HG03354 (cell line): ENCODE measurements around the gene NOS1.

Experiments used
- ATAC-seq: cut with Tn5 transposase; IDR thresholded peaks from one replicate; pipeline ENCODE4 v1.9.1; 2021; ENCODE audit warnings: mild to moderate bottlenecking; ENCODE audit not compliant: unreplicated experiment, poor library complexity, severe bottlenecking

NOS1 gene

DNA sequence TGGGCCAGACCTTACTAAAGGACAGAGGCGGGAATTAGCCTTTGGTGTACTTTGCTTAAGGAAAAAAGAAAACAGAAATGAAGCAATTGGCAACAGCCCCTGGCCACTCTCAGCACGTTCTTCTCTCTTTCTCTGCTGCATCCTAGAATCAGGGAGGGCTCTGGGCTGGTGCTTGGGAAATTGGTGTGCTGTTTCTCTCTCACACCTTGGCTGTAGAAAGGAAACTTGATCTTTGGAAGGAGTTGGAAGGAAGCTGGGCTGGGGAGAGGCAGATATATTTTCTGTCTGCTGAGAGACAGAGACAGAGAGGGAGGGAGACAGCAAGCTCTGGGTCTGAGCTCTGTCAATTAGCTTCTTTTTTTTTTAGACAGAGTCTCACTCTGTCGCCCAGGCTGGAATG, 27.4 kb downstream of the NOS1 start:
- ATAC-seq, result no peak

DNA sequence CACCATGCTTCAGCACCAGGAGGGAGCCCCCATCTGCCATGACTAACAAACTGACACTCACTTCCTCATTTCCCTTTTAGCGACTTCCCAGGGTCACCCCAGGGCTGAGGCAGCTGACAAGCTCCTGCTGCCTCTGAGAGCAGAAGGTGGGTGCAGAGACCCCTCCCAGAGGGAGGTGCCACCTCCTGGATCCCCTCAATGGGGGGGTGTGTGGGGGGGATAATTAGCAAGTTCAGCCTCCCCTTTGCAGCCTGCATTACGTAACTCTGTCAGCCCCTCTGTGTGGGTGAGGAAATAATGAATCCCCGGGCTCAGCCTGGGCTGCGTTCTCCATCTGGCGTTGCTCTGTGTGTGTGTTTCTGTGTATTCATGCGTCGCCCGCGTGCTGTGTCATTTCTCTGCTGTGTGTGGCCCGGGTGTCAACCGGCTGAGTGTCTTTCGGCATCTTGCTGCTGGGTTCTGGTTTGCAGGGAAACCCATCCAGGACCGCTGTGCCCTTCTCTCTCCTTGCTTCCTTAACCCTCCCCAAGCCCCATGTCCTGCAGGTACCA, 28.0 kb downstream of the NOS1 start:
- ATAC-seq, result no peak

DNA sequence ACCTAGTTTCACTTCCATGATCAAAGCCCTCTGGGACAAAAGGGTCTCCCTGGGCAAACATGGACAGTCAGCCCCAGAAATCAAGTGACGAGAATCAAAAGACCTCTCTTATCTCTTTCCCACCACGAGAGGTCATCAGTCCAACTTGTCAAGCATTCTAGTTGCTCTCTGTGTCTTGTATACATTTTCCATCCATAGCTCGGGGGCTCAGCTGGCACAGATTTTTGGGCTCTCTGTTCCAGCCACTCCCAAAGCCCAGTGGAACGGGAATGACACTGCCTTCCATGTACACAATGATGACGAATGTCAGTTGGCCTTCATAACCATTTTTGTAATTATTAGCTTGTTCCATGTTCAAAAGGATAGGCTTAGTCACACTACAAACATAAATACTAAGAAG, 29.7 kb downstream of the NOS1 start:
- ATAC-seq, result no peak

DNA sequence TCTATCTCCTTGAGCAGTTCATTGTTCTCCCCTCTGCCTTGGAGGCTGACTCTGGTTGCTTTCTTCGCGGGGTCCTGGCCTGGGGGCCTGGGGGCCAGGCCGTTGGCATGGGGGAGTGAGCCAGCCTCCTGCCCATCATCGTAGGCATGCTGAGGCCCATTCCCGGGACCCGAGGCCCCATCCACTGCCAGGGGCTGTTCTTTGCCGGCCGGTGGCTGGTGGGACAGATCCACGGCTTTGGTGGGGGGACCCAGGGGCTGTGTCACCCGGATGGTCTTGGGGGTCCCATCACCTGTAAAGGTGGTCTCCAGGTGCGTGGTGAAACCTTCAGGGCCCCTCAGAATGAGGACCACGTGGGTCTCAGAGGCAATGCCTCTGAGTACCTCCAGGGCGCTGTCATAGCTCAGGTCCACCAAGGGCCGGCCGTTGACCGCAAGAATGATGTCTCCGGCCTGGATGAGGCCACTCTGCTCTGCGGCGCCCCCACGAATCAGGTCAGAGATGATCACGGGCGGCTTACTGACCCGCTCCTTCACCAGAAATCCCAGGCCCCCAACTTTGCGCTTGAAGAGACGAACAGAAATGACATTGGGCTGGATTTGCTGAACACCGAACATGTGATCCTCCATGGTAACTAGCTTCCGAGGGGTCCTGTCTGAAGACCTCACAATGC, 30.8 kb downstream of the NOS1 start:
- no peak for ATAC-seq

DNA sequence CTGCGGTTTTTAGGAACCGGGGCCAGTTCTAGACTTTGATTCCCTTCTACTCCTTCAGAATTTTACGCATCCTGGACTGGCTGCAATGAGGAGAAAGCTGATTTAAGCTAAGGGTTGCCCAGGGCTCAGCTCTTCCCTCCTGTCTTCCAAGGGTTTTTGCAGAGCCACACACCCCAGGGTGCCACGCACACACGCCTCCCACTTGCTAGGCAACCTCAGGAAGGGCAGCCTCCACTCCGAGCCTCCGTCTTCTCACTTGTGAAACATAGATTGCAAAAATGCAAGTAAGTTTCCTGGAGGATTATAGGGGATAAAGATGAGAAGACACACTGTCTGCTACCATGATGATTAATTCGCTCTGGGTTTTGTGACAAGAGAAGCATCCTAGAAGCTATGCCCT, 31.7 kb downstream of the NOS1 start:
- ATAC-seq, result no peak

DNA sequence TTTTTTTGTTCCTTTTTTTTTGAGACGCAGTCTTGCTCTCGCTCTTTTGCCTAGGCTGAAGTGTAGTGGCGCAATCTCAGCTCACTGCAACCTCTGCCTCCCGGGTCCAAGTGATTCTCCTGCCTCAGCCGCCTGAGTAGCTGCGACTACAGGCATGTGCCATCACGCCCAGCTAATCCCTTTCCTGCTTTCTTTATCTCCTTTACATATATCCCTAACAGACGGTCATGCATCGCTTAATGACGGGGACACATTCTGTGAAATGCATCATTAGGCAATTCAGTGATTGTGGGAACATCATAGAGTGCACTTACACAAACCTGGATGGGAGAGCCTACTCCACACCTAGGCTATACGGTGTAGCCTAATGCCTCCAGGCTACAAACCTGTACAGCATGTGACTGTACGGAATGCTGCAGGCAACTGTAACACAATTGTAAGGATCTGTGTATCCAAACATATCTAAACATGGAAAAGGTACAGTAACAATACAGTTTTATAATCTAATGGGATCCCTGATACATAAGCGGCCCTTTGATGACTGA, 32.8 kb downstream of the NOS1 start:
- no peak for ATAC-seq

DNA sequence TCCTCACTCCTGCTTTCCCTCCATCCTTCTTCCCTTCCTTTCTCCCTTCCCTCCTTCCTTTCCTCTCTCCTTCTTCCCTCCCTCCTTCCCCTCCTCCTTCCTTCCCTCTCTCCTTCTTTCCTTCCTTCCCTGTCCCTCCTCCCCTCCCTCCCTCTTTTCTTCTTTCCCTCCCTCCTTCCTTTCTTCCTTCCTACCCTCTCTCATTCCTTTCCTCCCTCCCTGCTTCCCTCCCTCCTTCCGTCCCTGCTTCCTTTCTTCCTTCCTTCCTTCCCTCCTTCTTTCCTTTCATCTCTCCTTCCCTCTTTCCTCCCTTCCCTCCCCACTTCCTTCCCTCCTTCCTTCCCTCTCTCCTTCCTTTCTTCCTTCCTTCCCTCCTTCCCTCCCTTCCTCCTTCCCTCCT, 39.0 kb downstream of the NOS1 start:
- ATAC-seq, result no peak

DNA sequence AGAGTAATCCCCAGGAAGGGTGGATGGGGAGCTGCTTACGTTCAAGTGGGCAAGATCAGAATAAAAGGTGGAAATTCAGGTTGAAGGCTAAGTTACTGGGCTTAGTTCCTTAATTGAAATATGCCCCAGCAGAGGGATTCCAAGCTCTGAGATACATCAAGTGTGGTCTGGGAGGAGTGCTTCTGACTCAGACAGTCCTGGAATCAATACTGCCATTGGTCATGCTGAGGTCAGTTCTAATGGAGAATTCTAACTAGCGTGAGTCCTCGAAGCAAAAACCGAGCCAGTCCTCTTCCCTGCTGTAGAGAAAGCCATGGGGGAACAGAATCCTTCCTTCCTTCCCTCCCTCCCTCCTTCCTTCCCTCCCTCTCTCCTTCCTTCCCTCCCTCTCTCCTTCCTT, 39.9 kb downstream of the NOS1 start:
- ATAC-seq, result no peak

DNA sequence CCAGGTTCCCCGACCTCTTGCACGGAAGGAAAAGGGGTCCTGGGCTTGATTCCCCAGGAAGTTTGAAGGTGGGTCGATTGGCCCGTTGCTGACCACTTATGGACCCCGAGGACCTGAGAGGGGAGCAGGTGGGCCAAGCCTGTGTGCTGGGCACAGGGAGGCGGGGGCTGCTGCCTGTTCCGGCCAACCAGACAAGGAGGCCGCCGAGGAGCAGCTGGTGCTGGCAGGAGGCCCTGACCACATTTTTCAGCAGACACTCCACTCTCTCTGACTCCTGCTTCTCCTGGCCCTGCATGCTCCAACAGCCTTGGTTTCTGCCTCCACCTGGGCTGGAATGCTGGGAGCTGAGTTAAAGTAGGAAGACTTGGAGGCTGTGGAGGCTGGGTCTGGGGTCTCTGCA, 42.8 kb downstream of the NOS1 start:
- ATAC-seq, result no peak

DNA sequence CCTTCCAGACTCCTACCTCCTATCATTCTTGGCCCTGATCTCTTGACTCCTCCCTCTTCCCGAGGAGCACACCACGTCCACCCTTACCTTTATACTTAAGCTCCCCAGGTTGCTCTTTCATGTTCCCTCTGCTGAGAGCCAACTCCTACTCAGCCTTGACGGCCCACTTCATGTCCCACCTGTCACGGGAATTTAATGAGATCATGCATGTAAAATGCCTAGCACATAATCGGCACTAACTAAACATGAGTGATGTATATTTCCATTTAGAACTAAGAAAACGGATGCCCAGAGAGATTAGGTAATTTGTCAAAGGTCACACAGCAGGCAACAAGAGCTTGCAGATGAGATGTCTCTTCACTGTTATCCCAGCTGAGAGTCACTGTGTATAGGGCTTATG, 45.1 kb downstream of the NOS1 start:
- no peak for ATAC-seq

DNA sequence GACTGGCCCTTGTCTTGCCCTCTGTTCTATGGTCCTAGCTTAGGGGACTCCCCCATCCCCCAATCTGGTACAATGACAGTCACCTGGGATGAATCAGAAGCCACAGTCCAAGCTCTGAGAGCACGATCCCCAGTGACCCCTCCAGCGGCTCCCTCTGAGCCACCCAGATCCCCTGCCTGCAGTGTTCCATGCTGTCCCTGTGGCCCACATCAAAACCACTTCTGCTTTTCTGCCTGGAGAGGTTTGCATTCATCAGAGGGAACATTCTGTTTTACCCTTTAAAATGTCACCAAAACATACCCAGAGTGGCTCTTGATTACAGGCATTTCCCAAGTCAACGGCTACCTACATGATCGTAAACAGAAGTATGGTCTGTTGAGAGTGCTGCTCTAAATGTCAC, 47.5 kb downstream of the NOS1 start:
- ATAC-seq, result no peak

DNA sequence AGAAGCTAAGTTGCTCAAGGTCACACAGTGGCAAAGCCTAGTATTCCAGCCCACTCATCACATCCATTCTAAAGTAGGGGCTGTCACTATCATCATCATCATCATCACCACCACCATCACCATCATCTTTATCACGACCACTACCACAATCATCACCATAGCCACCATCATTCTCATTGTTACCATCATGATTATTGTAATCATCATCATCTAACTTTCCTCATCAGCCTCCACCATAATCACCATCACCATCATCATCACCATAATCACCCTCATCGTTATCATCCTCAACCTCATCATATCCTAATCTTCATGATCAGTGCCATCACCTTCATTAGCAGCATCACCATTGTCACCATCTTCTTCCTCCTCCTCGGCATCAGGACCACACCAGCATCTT, 48.7 kb downstream of the NOS1 start:
- ATAC-seq, result no peak

DNA sequence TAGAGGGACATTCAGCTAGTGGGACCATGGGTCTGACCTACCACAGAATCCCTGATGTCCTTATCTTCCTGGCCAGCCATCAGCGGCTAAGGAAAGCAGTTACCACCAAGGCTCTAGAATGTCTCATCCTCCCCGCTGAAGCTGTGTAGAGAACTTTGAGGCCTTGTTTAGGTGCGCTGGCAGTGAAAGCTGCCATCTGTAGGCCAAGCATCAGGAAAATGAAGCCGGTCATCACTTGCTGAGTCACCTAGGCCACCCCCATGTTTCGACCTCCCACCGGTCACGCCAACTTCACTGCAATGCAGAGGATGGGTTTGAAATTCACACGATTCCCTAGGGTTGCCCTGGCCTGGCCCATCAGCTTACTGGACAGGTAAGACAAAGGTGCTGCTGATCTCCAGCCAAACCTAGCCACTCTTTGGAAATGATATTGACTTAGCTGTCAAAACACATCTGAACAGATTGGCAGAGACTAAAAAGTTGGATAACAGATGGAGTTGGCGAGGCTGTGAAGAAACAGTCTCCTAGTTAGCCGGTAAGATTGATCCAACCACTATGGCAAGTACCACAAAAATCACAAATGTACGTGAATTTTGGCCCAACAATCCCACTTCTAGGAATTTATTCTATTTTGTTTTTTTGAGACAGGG, 52.0 kb downstream of the NOS1 start:
- no peak for ATAC-seq

DNA sequence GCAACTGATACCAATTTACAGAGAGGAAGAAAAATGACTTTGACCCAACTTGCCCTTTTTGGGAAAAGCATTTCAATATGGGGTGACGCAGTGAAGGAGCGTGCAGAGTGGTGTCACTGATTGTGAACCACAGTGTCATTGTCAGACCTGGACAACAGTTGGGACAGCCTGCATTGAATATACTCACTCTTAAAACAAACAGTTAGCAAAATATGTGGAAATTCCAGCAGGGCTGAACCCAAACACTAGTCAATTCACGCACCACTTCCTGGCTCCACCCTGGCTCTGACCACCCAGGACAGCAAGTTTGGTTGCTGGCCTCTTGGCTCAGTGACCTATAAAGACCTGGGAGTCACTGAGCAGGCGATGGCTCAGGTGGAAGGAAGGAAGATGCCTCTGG, 61.3 kb downstream of the NOS1 start:
- ATAC-seq, result no peak

DNA sequence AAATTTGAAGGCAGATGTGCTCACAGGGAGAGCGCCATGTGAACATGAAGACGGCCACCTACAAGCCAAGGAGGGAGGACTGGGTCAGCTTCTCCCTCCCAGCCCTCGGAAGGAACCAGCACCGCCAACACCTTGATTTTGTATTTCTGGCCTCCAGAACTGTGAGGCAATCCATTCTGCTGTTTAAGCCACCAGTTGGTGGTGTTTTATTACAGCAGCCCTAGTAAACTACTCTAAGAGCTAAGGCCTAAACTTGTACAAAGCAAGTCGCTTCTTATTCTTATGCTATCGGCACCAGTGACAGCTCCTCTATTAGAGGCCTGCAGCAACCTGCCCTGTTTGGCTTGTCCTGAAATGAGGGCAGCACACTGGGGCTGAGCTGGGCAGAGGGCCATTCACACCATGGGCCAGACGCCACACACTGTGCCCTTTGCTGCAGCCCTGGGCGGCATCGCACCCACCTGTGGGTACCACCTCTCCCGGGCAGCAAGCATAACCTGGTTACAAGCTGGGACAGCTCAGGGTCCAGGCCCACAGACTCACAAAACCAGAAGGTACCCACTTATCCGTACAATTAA, 62.7 kb downstream of the NOS1 start:
- ATAC-seq, result no peak

DNA sequence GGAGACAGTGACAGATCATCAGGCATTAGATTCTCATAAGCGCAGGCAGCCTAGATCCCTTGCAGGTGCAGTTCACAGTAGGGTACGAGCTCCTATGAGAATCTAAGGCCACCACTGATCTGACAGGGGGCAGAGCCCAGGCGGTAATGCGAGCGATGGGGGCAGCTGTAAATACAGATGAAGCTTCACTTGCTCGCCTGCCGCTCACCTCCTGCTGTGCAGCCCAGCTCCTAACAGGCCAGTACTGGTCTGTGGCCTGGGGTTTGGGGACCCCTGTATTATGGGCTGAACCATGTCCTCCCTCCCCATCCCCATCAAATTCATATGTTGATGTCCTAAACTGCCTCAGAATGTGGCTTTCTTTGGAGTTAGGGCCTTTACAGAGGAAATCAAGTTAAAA, 63.2 kb downstream of the NOS1 start:
- no peak for ATAC-seq

DNA sequence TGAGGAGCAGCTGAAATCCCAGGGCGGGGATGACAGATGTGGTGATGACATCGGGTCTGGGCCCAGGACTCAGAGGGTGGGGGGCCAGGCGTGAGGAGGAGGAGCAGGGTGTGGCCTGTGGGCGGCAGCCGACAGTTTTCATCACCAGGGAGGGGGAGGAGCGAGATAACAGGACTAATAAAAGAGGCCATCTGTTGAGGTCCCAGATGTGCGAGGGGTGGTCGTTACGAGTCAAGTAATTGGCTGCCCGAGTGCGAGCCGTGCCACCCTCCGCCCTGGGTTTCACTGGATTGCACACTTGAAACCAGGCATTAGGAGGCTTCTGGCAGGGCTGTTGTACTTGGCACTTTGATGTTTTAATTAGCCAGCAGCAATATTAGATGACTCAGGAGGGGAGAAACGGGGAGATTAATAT, 67.2 kb downstream of the NOS1 start:
- ATAC-seq, result no peak

DNA sequence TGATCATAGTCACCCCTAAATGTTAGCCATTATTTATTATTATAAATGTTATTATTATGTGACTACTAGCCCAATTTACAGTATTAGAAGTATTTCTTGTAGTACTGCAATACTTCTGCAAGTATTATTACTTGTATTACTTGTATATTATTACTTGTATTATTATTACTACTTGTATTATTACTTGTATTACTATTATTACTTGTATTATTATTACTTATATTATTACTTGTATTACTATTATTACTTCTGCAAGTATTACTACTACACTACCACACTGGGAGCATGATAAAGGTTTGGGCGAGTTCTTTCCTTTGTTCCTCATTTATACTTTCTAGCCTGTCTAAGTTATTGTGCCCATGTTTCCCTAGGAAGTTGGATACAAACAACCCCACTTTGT, 67.9 kb downstream of the NOS1 start:
- no peak for ATAC-seq

DNA sequence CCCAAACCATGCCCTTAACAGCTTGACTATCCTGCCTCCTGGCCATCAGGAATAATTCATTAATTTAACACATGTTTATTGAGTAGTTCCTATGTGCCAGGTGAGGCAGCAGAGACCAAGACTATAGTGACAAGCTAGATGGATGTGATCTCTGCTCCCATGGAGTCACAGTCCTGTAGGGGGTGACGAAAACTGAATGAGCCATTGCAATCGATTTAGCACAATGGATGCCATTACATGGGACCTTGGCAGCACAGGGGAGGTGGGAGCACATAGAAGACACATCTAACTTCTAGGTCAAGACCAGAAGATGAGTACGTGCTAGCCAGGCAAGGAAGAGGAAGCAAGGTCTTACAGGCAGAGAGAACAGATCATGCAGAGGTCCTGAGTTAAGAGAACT, 68.7 kb downstream of the NOS1 start:
- no peak for ATAC-seq

DNA sequence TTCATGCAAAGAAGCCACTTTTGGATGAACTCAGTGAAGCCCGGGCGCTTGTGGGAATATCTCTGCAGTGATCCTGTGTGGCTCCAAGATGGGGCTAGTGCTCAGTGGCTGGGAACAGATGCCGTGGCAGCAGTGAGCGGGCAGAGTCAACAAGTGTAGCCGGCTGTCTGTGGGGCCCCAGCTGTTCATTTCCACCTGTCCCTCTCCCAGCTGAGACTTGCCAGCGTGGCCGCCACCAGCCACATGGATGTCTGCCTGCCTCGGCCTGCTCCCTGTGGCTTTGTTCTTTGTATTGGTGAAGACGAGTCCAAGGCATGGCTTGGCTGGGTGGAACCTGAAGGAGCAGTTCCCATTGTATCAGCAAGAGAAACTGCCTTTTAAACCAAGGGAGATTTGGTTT, 77.3 kb downstream of the NOS1 start:
- ATAC-seq, result no peak

DNA sequence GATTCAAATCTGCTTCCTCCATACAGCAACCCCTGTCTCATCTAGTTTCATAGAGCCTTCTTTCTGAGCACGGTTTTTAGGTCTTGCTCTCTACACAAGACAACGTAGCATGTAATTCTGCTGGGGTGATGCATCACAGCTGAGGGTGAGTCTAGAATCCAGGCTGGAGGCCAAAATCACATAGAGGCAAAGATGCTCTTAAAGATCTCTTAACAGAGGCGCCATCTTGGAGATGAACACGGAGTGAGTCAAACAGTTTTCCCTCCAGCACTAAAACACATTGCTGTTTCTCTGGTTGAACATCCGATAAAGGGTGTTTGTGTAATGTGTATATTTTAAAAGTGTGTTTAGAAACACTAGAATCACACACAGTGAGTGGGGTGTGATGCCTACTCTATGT, 78.9 kb downstream of the NOS1 start:
- no peak for ATAC-seq
